GM21723 (cell line): ENCODE results near the gene SLC29A3.
"Not testable (repeated sequence)": the region's sequence is repeated elsewhere in the genome, so short reads cannot be mapped to it uniquely, and the experiment has no call there.

Experiments used
- ATAC-seq: cut with Tn5 transposase; IDR thresholded peaks from one replicate; pipeline ENCODE4 v1.9.1; 2021; ENCODE audit warnings: mild to moderate bottlenecking, moderate library complexity; ENCODE audit not compliant: unreplicated experiment

SLC29A3 gene

DNA sequence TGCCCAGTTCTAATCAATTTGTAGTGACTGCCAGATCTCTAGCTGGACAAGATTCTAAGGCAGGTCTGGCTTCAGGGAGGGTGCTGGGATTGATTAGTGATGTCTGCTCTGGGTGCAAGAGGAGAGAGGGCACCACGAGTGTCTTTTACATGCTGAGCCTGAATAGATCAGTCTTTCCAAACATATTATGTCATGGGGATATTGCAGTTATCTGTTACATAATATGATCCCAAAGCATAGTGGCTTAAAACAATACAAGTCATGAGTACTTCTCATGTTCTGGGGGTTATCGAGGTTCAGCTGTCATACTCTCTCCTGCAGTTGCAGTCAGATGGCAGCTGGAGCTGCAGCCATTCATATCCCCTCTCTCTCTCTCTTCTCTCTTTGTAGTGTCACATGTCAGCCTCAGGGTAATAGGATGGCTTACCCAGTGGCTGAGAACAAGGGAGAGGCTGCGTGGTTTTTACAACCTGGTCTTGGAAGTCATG is 26.0 kb downstream of the SLC29A3 start:
- no peak for ATAC-seq

DNA sequence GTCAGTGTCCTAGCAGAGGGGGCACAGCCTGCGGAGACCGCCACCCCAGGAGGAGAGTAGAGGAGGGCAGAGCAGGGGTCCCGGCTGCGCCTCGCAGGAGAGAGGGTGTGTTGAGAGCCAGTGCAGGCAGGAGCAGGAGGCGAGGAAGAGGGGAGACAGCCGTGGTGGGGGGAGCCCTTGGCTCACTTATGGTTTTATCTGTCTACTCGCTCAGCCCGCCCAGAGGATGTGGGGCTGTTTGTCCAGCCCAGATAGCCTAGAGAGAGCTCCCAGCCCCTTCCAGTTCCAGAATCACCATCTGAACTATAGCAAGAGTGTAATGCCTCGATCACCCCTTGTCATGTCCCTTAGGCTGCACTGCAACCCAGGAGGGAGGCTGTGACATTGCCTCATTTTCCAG is 26.6 kb downstream of the SLC29A3 start:
- ATAC-seq = no peak

DNA sequence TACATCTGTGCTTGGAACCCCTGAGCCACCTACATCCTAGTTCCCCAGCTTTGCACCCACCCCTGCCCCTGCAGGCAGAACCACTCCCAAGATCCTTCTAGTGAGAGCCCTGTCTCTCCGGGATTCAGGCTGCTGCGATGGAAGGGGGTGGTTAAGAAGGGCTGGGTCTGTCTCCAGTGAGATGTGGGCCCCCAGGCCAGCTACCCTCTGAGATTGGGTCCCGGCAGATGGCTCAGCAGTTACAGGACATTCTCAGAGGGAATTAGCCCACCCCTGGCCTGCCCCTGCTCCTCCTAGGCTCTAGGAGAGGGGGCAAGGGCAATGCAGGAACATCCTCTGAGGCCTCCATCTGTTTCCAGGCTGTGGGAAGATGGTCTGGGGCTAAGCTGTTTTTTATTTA is 27.7 kb downstream of the SLC29A3 start:
- no peak for ATAC-seq

DNA sequence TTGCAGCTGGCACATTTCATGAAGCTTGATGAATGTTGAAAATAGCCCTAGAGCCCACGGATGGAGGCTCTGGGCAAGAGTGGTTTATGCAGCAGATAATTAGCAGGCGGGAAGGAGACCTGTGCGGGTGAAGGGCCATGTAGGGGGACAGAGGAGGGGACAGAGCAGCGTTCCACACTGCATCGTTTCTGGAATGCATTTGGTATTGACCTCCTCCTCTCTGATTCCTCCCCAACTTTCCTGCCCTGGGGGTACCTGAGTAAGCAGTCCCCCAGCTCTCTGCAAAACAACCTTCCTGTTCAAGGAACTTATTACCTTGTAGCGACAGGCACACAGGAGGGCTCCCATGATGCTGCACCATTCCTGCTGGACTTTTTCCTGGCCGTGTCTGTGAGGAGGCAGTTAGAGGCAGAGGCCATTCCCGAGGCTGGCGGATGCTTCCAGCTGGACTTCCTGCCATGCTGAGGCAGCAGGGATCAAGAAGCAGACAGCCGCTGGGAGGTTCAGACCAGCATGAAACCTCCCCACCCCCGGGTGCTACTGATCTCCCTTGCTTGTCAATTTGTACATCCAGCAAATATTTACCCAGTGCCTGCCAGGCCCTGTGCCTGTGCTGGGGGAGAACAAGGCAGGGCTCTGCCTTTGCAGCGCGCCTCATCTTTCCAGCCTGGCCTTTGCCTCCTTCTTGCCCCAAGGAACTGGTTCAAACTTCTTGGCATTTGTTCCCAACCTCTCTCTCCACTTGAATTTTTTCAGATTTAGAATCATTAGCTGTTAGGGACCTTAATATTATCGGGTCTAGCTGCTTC is 28.7 kb downstream of the SLC29A3 start:
- no peak for ATAC-seq

DNA sequence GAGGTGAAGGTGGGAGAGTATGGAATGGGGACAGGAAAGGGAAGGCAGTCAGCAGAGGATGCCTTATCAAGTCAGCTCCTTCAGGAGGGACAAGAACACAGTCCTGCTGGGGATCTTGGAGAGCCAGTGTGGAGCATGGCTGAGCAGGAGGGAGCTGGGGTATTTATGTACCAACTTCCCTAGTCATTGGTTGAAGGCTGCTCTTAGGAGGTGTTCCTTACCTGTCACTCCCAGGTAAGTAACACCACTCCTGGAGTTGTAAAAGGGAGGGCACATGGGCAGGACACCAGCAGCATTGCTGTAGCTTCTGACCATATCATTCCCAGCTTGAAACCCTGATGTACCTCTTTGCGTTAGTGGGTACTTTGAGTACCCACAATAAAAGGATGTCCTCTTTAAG is 29.8 kb downstream of the SLC29A3 start:
- ATAC-seq = no peak

DNA sequence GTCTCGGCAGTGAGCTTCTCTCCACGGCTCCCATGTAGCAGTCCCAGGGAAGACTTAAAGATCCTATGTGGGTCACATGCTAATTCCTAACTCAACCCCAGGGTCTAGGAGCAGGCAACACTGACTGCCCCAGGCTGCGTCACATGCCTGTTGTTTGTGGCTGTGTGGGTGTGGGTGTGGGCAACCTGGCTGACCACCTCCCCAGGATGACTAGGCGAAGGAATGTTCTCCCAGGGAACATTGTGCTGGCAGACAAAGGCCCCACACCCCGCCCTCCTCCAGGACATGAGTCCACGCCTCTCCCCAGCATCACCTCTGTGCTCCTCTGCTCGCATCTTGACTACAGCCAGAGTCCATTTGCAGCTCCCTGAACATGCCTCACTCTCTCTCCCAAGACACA is 30.3 kb downstream of the SLC29A3 start:
- ATAC-seq = no peak

DNA sequence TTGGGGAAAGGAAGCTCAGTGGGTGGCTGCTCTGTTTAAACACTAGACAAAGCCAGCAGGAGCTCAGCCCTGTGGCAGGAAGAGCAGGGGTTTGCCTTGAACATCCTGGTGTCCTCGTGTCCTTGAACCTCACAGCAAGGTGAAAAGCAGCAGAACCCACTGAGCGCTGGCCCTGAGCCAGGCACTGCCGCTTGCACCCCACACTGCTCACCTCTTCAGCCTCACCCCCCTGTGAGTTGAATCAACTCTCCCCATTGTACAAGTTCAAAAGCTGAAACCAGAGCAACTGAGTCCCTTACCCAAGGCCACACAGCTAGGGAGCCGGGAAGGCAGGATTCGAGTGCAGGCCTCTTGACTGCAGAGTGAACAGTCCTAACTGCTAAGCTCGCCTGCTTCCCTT is 32.0 kb downstream of the SLC29A3 start:
- ATAC-seq = no peak

DNA sequence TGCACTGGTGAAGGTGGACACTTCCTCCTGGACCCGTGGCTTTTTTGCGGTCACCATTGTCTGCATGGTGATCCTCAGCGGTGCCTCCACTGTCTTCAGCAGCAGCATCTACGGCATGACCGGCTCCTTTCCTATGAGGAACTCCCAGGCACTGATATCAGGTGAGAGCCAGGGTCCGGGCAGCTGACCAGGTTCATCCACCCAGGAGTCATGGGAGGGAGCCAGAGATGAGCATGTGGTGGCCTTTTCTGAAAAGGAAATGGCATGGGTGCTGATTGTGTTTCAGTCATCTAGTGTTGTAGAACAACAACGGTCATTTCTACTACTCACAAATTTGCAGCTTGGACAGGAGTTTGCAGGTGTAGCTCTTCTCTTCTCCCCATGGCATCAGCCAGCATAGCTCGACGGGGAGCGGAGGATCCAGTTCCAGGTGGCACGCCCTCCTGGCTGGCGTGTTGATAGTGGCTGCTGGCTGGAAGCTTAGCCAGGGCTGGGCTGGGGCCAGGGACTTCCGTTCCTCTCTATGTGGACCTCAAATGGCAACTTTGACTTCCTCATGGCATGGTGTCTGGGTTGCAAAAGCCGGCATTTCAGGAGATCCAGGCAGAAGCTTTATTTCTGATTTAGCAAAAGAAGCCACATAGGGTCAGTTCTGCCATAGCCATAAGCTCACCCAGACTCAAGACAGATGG is 32.7 kb downstream of the SLC29A3 start:
- no peak for ATAC-seq

DNA sequence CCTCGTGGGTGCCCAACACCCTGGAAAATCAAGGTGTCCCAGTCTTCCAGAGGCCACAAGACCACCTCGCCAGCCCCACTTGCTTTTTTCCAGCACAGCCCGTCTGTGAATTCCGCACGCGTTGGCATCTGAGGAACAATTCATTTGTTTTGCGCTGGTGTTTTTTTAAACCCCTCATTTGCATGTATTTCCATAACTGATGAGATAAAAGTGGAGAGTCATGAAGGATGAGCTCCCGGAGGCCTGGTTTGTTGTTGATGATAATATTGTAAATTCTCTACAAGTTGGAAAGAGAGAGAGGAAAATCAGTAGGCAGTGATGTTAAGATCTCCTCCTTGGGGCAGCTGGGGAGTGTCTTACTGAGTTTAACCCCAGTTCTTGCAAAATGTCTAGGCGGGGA is 34.6 kb downstream of the SLC29A3 start:
- ATAC-seq = no peak

DNA sequence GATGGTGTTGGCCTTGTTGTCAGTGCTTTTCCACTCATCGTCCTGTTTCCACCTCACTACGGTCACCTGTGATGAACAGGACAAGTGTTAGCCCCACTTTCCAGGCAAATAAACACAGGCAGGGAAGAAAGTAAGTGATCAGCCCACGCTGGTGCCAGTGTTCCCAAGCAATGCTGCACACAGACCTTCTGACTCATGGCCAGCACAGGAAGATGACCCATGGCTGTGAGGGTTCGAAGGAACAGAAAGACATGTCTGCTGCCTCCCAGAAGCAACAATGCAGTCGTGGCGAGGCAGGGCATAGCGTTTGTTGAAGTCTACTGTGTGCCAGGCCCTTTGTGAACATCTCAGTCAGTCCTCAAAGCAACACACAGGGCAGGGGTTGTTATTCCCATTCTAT is 35.7 kb downstream of the SLC29A3 start:
- ATAC-seq = no peak

DNA sequence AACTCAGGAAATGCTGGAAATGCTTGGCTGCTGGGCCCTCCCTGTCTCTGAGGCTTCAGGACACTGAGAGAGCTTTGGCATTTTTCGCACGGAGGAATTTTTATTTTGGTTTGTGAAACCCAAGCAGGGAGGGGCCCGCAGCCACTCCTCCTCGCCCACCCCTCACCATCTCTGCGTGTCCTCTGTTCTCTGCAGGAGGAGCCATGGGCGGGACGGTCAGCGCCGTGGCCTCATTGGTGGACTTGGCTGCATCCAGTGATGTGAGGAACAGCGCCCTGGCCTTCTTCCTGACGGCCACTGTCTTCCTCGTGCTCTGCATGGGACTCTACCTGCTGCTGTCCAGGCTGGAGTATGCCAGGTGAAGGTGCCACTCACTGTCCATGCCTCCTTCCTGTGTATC is 36.8 kb downstream of the SLC29A3 start:
- no peak for ATAC-seq

DNA sequence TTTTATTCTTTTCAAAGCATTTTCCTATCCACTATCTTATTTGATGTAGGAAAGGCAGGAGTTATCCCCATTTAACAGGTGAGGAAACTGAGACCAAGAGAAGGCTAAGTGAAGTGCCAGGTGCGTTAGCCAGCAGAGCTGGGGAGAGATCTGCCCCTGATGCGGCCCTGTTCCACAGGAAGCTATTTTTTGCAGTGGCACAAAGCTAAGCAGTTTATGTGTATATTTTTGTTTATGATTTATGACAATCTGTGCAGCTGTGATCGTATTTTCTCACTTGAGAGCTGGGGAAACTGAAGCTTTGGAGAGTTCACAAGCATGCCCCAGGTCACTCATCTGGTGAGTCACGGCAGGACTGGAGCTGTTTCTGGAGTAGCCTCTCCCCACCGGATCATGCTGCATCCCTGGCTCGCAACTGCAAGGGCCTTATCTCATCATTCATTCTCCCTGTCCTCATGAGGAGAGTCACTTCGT is 38.8 kb downstream of the SLC29A3 start:
- ATAC-seq = no peak

DNA sequence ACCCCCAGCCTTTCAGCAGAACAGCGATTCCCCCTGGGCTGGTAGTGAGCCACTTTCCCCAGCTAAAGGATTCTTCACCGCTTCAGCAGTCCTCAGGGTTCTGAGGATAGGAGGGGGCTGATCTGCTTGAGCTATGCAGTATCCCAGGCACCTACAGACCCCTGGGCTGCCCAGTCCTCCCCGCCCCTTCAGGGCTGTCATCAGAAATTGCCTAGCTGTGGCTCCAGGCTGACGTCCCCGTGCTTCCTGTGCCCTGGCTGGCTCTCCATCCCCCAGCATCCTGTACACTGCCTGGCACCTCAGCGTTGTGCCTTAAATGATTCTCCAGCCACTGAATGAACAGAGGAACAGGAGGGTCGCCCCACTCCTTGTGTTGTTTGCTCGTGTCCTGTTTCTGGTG is 39.2 kb downstream of the SLC29A3 start:
- no peak for ATAC-seq

DNA sequence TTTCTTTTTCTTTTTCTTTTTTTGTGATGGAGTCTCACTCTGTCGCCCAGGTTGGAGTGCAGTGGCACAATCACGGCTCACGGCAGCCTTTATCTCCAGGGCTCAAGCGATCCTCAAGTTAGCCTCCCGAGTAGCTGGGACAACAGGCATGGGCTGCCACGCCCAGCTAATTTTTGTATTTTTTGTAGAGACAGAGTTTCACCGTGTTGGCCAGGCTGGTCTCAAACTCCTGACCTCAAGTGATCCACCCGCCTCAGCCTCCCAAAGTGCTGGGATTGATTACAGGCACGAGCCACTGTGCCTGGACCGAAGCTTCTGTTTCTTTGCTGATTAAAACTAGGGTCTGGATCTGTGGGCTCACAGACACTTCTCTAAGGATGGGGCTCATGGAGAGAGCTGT is 39.8 kb downstream of the SLC29A3 start:
- not testable (repeated sequence) for ATAC-seq

DNA sequence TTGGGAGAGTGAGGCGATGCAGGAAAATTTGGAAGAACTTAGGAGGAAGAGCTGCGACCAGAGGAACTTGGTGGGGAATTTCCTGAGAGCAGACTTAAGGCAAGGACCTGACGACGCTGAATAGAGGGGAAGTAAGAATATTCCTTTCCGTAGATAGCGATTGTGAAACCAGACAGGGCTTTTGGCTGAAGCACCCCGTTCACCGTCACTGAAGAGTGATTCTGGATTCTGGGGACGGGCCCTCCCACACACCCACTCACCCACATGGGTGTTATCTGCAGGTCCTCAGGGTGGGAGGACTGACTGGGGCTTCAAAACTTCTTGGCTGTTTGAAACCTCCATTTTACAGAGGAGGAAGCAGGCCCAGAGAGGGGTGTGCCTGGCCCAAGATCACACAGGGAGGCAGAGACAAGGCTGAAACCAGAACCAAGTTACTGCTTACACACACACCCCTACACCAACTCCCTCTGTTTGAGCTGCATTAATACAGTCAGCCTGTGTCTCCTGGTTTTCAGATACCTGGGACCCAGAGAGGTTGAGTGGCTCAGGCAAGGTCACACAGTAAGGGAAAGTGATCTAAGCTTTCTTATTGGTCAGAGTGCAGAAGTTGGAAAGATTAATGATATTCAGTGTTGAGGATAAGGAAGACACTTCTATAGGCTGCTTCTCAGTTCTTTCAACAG is 40.4 kb downstream of the SLC29A3 start:
- peak; percentile 68 for ATAC-seq

DNA sequence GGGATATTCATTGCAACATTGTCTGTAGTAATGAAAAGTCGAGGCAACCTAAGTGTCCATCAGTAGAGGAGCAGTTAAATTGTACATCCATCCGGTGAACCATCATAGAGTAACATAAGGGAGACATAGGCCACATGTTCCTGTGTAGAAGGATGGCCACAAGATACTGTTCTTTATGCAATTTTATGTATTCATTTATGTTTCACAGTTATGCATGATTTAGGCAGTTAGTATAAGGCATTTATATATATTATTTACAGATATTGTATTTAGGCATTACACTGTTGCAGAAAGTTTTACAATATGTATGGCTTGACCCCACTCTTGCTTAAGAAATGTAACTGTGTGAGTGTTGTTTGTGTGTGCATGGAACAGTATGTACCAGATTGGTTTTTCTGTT is 41.7 kb downstream of the SLC29A3 start:
- no peak for ATAC-seq

DNA sequence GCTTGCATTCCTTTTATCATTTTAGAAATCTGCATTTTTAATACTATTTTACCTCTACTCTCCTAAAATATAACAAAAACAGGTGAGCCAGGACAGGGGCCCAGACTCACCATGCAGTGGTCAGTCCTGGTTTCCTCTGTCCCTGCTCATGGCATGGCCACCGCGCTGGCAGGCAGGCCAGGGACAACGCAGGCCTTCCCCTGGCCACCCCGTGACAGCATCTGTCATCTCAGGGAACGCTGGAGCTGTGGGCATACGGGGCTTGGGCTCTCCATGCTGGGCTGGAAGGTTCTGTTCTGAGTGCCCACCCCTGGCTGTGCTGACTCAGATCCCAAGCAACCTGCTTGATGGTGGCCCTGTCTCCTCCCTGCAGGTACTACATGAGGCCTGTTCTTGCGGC is 42.5 kb downstream of the SLC29A3 start:
- ATAC-seq = no peak

DNA sequence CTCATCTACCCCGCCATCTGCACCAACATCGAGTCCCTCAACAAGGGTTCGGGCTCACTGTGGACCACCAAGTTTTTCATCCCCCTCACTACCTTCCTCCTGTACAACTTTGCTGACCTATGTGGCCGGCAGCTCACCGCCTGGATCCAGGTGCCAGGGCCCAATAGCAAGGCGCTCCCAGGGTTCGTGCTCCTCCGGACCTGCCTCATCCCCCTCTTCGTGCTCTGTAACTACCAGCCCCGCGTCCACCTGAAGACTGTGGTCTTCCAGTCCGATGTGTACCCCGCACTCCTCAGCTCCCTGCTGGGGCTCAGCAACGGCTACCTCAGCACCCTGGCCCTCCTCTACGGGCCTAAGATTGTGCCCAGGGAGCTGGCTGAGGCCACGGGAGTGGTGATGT is 43.1 kb downstream of the SLC29A3 start:
- ATAC-seq = no peak

DNA sequence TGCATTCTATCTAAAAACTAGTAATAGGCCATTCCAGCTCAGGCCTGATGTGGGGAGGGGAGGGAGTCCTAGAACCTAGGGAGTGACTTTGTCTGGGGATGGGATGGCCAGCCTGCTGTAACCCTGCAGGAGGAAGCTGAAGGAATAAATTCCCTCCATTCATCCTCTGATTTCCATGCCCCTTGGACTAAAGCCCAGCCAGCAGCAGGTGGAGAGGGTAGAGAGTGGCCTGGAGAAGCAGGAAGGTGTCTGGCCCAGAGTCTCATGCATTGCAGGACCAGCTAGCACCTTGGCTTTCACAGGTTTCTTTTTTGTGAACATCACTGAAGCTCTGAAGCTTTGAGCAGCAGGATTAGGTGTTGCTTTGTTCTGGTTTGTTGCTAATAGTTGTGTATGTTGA is 44.9 kb downstream of the SLC29A3 start:
- no peak for ATAC-seq

DNA sequence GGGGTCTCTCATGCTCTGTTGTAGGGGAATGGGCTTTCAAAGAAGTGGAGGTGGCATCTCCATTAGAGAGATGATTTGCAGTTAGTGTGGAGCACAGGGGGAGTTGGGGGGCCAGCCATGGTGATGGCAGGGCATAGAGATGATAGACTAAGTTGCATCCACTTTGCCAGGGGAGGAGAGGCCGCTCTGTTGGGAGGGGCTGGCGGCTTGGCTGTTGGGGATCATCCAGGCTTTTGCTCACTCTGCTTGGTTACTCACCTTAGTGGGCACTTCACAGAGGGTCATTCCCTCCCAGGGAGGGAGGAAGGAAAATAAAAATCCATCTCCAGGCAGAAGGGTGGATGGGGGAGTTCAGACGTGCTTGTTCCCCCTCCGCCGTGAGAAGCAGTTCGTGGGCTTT is 46.3 kb downstream of the SLC29A3 start:
- ATAC-seq = no peak

DNA sequence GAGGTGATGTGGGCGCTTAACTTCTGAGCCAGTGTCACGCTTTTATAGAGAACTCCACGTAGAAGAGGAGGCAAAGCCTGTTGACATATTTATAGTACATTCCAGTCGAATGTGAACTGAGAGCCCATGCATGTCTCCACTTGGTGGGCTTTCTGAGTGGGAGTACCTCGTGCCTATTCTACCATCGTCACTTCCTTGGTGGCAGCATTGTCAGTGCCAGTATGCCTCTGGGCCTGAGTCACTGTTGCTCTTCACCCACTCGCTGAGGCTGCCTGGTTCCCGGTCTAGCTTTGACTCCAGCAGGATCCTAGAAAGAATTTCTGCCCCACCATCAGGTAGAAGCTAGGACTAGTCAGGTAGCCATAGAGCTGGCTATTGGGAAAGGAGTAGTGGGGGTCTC is 47.6 kb downstream of the SLC29A3 start:
- no peak for ATAC-seq

DNA sequence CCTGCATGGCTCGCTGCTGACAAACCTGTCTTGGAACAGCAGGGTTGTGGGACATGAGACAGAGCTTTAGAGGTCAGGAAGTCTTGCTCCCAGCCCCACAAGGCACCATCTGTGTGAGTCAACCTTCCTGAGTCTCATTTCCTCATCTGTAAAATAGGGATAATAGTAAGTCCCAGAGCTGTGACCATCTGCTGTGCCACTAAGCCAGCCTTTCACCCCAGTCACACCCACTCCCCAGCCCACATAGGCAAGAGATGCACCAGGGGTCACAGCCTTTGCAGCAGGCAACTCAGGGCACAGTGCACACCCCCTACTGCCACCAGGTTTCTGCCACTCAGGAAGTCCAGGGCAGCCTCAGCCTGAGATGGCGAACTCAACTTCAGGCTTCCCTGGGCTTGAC is 48.2 kb downstream of the SLC29A3 start:
- no peak for ATAC-seq
